WERI-Rb-1 (cell line): ENCODE measurements around the gene PKNOX2.

Experiments used
- DNase-seq: peaks from one replicate; pipeline ENCODE4 v3.0.0-alpha.2; 2020
- H3K27ac ChIP-seq: fragments of 250-450 bp; sonication (Bioruptor Pico); 2 replicates; pipeline ENCODE4 v1.5.1; 2020; ENCODE audit warnings: mild to moderate bottlenecking, moderate library complexity
- H3K27me3 ChIP-seq: fragments of 250-450 bp; sonication (Bioruptor Pico); 2 replicates; pipeline ENCODE4 v1.5.1; 2021; ENCODE audit warnings: mild to moderate bottlenecking, low read depth, moderate library complexity; ENCODE audit not compliant: insufficient read depth, severe bottlenecking
- H3K36me3 ChIP-seq: fragments of 250-450 bp; sonication (Bioruptor Pico); 2 replicates; pipeline ENCODE4 v1.5.1; 2020; ENCODE audit warnings: mild to moderate bottlenecking, moderate library complexity
- H3K4me3 ChIP-seq: 2 replicates; pipeline ENCODE4 v1.5.1; 2011; ENCODE audit warnings: low read depth, mild to moderate bottlenecking, control low read depth, low read length
- H3K9me3 ChIP-seq: fragments of 250-450 bp; sonication (Bioruptor Pico); 2 replicates; pipeline ENCODE4 v1.5.1; 2021; ENCODE audit warnings: mild to moderate bottlenecking, moderate library complexity; ENCODE audit not compliant: severe bottlenecking
- TF ChIP-seq, protein P1 (sequence below): IDR thresholded peaks from 2 replicates; pipeline ENCODE4 v1.5.1; 2011; ENCODE audit warnings: low read depth, mild to moderate bottlenecking, control low read depth, inconsistent platforms, low read length

The PKNOX2 gene

DNA sequence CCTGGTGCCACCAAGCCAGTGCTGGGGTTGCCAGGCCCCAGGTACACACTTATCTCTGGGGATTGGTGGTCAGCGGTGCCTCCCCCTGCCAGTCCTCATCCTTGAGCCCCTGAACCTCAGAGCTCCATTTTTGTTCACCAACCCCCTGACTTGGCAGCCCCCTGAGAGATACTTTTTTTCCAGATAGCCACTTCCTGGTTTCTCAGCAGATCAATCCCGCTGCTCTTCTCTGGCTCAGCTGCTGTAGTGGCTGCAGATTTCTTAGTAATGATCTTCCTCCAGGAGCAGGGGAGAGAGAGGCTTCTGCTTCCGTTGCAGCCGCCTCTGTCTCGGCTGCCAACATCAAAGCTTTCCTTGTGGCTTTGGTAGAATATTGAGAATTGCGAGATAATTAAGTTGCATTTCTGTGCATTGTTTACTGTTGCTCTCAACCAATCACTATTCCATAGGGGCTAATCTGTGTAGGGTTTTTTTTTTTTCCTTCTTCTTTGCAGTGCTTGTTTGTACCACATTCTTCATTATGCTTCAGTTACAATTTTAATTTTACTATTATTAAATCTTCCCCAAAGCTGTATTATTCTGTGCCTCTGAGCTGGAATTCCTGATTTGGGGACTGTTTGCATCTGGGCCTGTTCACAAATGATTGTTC lies 92.1 kb downstream of the PKNOX2 start:
- Histone ChIP-seq H3K27me3 (no peaks in the 10 kb centered on the region), H3K27ac (no peak overlapping the region), H3K4me3 (no peak overlapping the region), H3K36me3 (no peaks in the 10 kb centered on the region), H3K9me3 (no peaks in the 10 kb centered on the region)
- DNase-seq, result no peak
- TF ChIP-seq, protein P1, sequence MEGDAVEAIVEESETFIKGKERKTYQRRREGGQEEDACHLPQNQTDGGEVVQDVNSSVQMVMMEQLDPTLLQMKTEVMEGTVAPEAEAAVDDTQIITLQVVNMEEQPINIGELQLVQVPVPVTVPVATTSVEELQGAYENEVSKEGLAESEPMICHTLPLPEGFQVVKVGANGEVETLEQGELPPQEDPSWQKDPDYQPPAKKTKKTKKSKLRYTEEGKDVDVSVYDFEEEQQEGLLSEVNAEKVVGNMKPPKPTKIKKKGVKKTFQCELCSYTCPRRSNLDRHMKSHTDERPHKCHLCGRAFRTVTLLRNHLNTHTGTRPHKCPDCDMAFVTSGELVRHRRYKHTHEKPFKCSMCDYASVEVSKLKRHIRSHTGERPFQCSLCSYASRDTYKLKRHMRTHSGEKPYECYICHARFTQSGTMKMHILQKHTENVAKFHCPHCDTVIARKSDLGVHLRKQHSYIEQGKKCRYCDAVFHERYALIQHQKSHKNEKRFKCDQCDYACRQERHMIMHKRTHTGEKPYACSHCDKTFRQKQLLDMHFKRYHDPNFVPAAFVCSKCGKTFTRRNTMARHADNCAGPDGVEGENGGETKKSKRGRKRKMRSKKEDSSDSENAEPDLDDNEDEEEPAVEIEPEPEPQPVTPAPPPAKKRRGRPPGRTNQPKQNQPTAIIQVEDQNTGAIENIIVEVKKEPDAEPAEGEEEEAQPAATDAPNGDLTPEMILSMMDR, result no peak

DNA sequence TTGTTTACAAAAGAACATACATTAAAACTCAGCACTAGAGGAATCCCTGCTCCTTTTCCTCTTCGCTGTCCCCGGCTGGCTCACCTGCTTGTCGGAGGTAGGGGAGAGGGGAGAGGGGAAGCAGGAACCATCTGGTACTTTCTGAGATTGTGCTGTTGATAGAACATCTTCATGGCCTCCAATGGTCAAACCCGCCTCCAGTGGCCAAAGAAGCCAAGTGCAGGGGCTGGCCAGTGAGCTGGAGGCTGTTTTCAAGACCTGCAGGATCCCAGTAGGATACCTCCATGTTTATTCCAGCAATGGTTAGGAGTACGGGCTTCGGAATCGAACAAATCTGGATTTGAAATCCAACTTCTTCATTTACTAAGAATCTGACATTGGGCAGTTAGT lies 92.6 kb downstream of the PKNOX2 start:
- TF ChIP-seq, protein P1, result peak; percentile 71
- no peaks in the 10 kb centered on the region for H3K27me3 ChIP-seq
- H3K4me3 ChIP-seq, result no peak overlapping the region
- DNase-seq, result peak; percentile 83
- H3K27ac ChIP-seq, result no peak overlapping the region
- H3K36me3 ChIP-seq, result no peaks in the 10 kb centered on the region
- no peaks in the 10 kb centered on the region for H3K9me3 ChIP-seq

DNA sequence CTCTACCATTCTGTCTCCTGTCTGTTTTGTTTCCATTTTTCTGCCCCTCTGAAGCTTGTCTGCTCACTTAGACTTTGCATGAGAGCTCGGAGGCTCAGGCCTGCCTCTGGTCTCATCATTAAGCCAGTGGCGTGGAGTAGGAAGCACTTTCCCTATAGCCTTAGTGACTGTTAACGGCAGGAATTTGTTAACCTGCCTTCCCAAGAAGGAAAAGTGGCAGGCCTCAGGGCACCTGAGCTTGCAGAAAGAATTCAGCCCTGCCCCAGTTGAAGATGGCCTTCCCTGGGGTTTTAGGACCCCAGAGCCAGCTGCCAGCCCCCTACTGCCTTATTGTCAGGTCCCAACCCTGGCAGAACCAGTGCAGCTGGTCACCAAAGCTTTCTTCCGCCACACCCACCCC lies 93.2 kb downstream of the PKNOX2 start:
- H3K27ac ChIP-seq, result no peak overlapping the region

DNA sequence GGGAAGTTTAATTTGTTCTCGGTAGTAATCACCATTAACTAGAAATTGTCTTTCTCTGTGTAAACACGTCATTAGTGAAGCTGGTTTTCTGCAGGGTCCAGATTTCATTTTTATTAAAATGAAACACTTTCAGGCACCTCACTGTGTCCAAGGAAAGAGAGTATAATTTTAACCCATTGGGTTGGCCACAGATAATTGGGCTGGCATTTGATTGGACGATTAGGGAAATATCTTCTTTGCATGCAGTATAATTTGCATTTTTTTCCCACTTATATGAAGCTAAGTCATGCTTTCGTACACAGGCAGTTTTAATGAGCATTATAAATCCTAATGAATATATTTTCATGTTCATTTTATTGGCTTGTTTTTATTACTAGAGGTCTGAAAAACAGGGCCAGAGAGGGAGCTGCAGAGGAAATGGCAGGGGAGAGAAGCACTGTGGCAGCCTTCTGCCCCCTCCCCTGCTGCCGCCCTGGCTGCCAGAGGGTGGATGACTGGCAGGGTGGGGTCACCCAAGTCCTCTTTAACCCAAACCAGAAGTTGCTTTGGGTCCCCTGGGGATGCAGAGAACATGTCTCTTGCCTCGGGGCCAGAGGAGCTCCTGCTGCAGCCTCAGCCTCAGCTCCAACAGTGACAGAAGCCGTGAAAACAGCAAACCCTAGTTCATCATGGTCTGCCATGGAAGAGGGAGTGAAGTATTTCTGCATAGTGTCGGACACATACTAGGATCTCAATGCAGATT lies 93.9 kb downstream of the PKNOX2 start:
- no peak for DNase-seq
- no peaks in the 10 kb centered on the region for H3K9me3 ChIP-seq
- TF ChIP-seq, protein P1, result no peak
- no peaks in the 10 kb centered on the region for H3K27me3 ChIP-seq
- no peak overlapping the region for H3K4me3 ChIP-seq
- no peak overlapping the region for H3K27ac ChIP-seq
- H3K36me3 ChIP-seq, result no peaks in the 10 kb centered on the region

More for the DNA sequence above, 93.2 kb downstream of the PKNOX2 start:
- Histone ChIP-seq H3K9me3 (no peaks in the 10 kb centered on the region), H3K4me3 (no peak overlapping the region), H3K36me3 (no peaks in the 10 kb centered on the region), H3K27me3 (no peaks in the 10 kb centered on the region)
- TF ChIP-seq, protein P1, result no peak
- no peak for DNase-seq

DNA sequence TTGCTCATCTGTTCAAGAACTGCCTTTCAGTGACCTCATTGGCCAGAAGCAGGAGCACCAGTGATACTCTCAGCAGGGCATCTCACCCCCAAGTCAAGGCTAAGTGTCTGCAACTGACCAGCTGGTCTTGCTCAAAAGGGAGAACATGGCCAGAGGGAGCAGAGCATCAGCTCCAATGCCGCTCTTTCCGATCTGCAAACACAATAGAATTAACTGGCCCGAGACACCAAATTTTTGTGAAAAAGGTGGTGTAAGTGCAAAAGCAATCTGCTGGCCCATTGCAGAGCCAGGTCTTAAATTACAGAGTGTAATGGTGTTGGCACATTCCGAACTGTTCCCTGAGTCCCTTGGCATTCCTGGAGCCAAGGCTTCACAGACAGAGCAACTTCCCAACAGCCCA lies 97.0 kb downstream of the PKNOX2 start:
- DNase-seq, result no peak
- Histone ChIP-seq H3K4me3 (no peak overlapping the region), H3K27ac (no peak overlapping the region), H3K27me3 (no peaks in the 10 kb centered on the region), H3K9me3 (no peaks in the 10 kb centered on the region), H3K36me3 (no peaks in the 10 kb centered on the region)
- TF ChIP-seq, protein P1, result no peak
